NCI-H1436 treated with DMSO at 0.1 percent for 48 hours (cell line): ENCODE data around the gene C3orf70.

ENCODE experiments used
- DNase-seq: peaks from one replicate; lab custom pipeline; 2025; lab: John Stamatoyannopoulos, UW

Gene C3orf70

DNA sequence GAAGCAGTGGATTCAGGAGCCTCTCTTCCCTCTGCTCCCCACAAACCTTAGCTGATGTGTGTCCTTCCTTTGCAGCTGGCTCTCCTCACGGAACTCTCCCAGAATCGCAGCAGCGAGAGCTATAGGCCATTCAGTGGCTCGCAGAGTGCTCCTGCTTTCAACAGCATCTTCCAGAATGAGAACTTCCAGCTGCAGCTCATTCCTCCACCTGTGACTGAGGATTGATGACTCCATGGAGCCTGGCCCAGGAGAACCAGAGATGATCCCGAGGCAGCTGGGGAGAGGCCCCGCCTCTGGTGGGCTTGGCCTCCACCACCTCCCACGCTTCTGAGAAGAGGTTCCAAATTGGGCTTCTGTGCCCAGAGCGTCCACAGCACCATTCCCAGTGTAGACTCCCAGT lies 101.1 kb downstream of the C3orf70 start:
- DNase-seq: no peak

DNA sequence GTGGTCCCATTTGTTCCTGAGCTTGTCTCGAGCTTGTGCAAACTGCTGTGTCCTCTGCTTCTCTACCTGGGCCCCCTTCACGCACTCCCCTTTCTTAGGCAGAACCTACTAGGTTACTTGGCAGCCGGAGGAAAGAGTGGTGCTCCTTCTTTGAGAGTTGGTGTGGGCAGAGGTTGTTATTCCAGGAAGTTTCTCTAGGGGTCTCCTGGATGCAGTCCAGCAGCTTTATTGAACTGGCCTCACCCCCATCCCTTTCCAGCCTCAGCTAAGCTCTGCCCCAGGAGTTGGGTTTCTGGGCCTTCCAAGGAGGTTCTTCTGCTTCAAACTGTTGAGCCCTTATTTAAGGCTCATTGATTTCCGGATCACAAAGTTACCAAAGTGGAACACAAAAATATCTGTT lies 103.2 kb downstream of the C3orf70 start:
- DNase-seq: no peak

DNA sequence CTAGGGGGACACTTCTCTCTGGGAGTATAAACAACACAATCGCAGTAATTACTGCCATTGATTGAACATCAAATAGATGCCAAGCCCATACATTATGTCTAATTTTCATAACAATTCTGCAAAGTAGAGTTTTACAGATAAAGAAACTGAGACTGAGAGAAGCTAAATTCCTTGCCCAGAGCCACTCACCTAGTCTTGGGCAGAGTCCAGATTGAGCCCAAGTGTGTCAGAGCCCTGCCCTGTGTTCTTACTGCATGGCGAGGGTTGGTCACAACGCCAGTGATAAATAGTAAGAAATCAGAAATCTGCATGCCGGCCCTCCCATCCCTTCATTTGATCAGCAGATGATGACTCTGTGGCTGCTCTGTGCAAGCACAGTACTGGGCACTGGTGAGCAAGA lies 106.3 kb downstream of the C3orf70 start:
- DNase-seq: no peak

DNA sequence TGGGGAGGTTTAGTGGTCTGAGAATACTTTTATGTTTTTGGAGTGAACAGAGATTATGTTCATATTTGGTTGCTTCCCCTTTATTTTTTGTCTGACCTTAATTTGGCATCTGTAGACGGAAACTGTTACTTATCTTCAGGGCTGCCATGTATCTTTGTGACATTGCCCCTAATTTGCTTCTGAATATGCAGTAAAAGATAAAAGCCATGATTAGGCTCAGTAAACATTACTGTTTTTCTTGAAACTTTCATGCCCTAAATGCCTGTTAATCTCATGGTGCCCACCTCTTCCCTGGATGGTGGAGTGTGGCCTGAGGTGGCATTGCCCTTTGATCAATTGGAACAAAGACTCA lies 106.7 kb downstream of the C3orf70 start:
- no peak for DNase-seq

DNA sequence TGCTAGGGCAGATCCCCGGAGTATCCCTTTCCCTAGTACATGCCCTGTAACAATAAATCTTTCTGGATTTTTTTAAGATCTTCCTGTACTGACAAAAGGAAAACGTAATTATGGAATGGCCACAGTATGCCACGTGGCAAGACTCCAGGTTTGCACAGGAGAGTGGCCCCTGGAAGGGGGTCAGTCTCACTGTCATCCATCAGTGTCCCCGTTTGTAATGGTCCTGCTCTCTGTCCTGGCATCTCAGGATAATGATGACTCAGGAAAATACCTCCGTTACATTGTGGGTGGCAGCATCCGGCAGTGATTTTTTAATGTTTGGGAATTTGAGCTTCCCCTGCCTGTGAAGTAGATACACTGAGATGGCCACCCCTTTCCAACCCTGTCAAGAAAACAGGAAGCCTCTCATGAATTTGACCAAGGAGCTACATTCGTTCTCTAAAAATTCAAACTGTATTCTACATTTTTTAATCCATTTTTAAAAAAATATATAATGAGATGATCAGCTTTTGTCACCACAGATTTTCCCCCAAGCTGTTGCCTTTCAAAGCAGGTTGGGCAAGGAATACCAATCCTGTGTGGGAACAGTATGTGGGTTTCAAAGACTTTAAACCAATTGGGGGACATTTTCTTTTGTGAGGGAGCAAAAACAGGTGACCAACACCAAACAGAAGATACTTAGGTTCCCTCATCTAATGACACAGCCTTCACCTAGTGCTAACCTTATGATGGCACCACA lies 110.4 kb downstream of the C3orf70 start:
- no peak for DNase-seq

DNA sequence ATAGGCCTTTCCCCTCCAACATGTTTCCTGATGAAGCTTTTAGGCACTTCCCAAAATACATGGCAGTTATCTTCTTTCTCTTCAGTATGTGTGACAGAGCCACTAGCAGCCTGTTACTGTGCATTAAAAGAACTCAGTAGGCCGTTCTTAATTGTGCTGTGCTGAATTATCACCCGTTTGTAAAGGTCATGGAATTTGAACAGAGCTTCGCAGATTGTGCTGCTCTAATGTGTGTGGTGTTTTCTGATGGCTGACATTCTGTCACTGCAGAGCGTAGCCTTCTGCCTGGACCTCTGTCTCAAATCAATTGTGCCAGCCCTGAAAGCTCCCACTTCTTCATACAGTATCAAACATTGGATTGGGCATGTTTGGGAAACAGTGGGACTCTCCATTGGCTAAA lies 111.3 kb downstream of the C3orf70 start:
- no peak for DNase-seq

DNA sequence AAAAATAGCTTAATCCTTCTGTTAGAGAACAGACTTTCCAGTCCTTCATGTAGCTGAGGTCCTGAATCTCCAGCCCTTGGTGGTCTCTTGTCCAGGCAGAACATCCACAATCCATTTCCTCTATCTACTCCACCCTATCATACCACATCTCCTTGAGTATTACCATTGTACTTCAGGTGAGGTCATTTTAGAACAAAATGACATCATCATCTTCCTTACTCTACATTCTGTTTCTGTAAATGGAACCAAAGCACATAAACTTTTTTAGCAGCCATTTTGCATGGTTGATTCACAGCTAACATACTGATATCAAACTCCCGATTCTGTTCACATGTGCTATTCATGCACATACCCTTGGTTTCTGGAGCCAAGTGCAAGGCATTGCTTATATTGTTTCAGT lies 112.4 kb downstream of the C3orf70 start:
- DNase-seq: no peak

DNA sequence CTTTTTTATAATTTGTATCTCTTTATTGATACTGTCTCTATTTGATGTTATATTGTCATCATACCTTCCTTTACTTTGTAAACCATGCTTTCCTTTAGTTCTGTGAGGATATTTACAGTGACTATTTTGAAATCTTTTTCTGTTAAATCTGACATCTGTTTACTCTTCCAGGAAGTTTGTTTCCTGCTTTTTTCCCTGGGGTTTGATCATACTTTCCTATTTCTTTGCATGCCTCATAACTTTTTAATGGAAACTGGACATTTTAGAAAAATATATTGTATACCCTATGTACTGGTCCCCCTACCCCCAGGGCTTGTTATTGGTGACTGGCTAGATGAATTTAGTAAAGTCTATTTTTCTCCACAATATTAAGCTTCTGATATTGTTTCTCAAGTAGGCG lies 115.1 kb downstream of the C3orf70 start:
- no peak for DNase-seq

DNA sequence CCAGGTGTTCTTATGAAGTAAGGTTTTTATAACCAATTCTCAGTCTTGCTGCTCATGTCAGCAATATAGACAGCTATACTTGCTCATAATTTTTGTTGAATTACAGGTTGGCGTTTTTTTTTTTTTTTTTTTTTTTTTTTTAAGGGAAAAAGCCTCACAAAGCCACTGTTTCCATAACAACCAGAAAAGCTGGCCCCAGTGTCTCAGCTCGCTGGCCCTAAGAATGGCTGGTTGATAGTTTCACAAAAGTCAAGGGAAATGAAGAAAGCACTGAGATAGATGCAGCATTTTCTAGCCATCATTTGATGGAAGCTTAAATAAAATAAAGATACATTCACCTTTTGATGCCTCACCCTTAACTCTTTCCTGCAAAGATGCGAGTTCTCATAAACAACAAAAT lies 121.9 kb downstream of the C3orf70 start:
- no peak for DNase-seq

DNA sequence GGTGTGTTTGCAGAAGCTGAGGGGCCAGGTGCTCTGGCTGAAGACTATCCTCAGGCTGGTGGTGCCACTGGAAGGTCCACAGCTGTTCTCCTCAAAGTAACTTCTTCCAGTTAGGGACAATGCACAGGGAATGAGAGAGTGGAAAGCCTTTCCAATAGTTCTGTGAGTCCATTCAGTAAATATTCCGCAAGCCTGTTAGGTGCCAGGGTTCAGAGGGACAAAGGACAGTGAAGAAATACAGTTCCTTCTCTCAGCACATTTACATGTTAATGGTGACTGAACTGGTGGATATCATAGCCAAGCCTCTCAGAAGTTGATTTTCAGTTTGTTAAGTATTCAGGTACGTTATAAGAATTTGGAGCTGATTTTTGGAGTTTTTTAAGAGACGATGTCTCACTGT lies 122.5 kb downstream of the C3orf70 start:
- no peak for DNase-seq

DNA sequence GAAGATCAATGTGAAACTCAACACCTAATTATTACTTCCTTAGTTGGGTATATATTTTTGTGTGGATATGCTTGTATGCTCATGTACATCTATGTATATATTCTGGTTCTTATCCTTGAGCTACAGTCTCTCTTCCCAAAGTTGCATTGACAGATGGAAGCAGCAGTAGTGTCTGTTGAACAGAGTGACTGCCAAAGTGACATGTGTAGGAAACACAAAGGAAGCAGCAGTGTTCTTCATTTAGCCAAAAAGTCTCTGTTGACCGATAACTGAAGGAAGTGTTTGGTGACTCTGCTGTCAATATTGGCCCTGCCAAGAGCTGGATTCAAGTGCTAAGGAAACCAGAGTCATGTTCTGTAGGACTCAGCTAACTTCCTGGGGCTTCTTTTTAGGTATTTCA lies 123.8 kb downstream of the C3orf70 start:
- no peak for DNase-seq

DNA sequence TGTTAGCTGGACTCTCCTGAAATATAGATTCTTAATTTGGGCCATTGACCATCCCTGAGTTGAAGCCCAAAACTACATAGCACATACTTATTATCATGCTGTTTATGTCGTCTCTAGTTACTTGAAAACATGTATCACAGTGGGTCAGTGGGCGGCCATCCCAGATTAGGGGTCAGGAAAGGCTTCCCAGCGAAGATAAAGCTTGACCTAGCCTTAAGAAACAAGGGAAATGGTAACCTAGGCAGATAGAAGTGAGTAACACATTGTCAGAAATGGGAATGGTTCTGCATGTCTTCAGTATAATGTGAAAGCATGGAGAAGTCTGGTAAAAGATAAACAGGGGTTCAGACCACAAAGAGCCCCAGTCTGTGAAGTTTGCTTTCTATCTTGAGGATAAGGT lies 124.7 kb downstream of the C3orf70 start:
- DNase-seq: no peak
